Endothelial cell of umbilical vein (primary cell): ENCODE results near the gene ERBB4. TPM values are rescaled to one million over a fixed set of nuclear protein-coding genes. Genes with fewer than 3 reads are reported as not detected.

Source experiments
- BruUV-seq: library from RNA; stranded (reverse); fragments of 400-500 nt; replicated peaks from 2 replicates; lab custom pipeline; 2021; lab: Mats Ljungman, UMichigan
- CTCF ChIA-PET: fragments of 300-600, 350-600 bp; sonication (Branson Sonifier 250); formaldehyde crosslinking; loops from one replicate; lab custom pipeline; 2021; ENCODE audit warnings: antibody characterized with exemption, inconsistent platforms; lab: Charles Lee
- POLR2A ChIA-PET: fragments of 300-600, 350-600 bp; sonication (Branson Sonifier 250); formaldehyde crosslinking; loops from one replicate; lab custom pipeline; 2021; ENCODE audit warnings: antibody characterized with exemption, inconsistent platforms; lab: Charles Lee
- DNase-seq: peaks from one replicate; pipeline ENCODE4 v3.0.0-alpha.2; 2011; ENCODE audit warnings: low read depth, low spot score
- FAIRE-seq: peaks from 2 replicates; lab custom pipeline; 2011; peaks lifted over from hg19 to GRCh38; lab: Jason Lieb, UNC
- H2AFZ ChIP-seq: 2 replicates; pipeline ENCODE4 v1.6.0; 2012; ENCODE audit warnings: low read depth, low read length, control low read depth, inconsistent platforms
- H3K27ac ChIP-seq: 2 replicates; pipeline ENCODE4 v1.5.1; 2011; ENCODE audit warnings: low read depth, mild to moderate bottlenecking, control low read depth, low read length, moderate library complexity; ENCODE audit not compliant: insufficient read depth
- H3K27me3 ChIP-seq, 2 experiments: 2 replicates each; pipeline versions ENCODE4 v1.6.0 to v1.6.1; 2011; ENCODE audit warnings: low read length in 2 of 2, mixed read lengths in 1 of 2; ENCODE audit not compliant: control insufficient read depth in 2 of 2, insufficient read depth in 2 of 2
- H3K36me3 ChIP-seq, 2 experiments: 2 replicates in 1 of 2; 3 replicates in 1 of 2; pipeline ENCODE4 v1.5.1; 2011; ENCODE audit warnings: low read length in 2 of 2, mild to moderate bottlenecking in 1 of 2, moderate library complexity in 1 of 2; ENCODE audit not compliant: control insufficient read depth in 2 of 2, insufficient read depth in 2 of 2; ENCODE audit errors: extremely low read depth in 1 of 2
- H3K4me1 ChIP-seq: 3 replicates; pipeline ENCODE4 v1.5.1; 2011; ENCODE audit warnings: mild to moderate bottlenecking, low read length; ENCODE audit not compliant: control insufficient read depth, insufficient read depth; ENCODE audit errors: extremely low read depth
- H3K4me2 ChIP-seq: 2 replicates; pipeline ENCODE4 v1.6.1; 2011; ENCODE audit warnings: low read length, control low read depth, mixed read lengths; ENCODE audit not compliant: insufficient read depth
- H3K4me3 ChIP-seq, 3 experiments: fragments of 200-600 bp in 1 of 3; sonication (generic), shearing (Covaris generic) in 1 of 3; replicated peaks in 1 of 3; 2 replicates each; pipeline ENCODE4 v1.5.1; 2011 to 2016; ENCODE audit warnings: control low read depth in 3 of 3, low read length in 3 of 3, mild to moderate bottlenecking in 2 of 3, inconsistent platforms in 1 of 3, low read depth in 1 of 3, moderate library complexity in 1 of 3; ENCODE audit not compliant: insufficient read depth in 1 of 3
- H3K79me2 ChIP-seq: 2 replicates; pipeline ENCODE4 v1.6.0; 2012; ENCODE audit warnings: low read length, inconsistent platforms; ENCODE audit not compliant: control insufficient read depth, insufficient read depth
- H3K9ac ChIP-seq: replicated peaks from 2 replicates; pipeline ENCODE3; 2011; ENCODE audit warnings: low read length, control low read depth; ENCODE audit not compliant: insufficient read depth; ENCODE audit errors: extremely low read depth
- H3K9me1 ChIP-seq: replicated peaks from 3 replicates; pipeline ENCODE4 v1.6.0; 2011; ENCODE audit warnings: mild to moderate bottlenecking, low read length; ENCODE audit not compliant: control insufficient read depth, insufficient read depth; ENCODE audit errors: extremely low read depth
- H3K9me3 ChIP-seq: replicated peaks from 2 replicates; pipeline ENCODE4 v1.5.1; 2012; ENCODE audit warnings: low read length, inconsistent platforms; ENCODE audit not compliant: control insufficient read depth, insufficient read depth
- H4K20me1 ChIP-seq: replicated peaks from 2 replicates; pipeline ENCODE3; 2011; ENCODE audit warnings: mild to moderate bottlenecking, low read length; ENCODE audit not compliant: control insufficient read depth, insufficient read depth; ENCODE audit errors: extremely low read depth
- CTCF ChIP-seq, 2 donors: IDR thresholded peaks; 1 replicate in 1 of 2; 2 replicates in 1 of 2; pipeline ENCODE4 v1.5.1; 2011; ENCODE audit warnings: low read length in 2 of 2, mild to moderate bottlenecking in 2 of 2, moderate library complexity in 2 of 2, control low read depth in 1 of 2, inconsistent platforms in 1 of 2, low read depth in 1 of 2; ENCODE audit not compliant: insufficient read depth in 1 of 2; ENCODE audit errors: extremely low read depth in 1 of 2
- EZH2 ChIP-seq: IDR thresholded peaks from 2 replicates; pipeline ENCODE4 v1.6.1; 2012; ENCODE audit warnings: borderline replicate concordance, low read depth, mild to moderate bottlenecking, moderate library complexity, low read length, inconsistent platforms; ENCODE audit not compliant: severe bottlenecking
- FOS ChIP-seq: IDR thresholded peaks from 2 replicates; pipeline ENCODE4 v1.6.1; 2011; ENCODE audit warnings: mild to moderate bottlenecking, low read length, moderate library complexity, borderline replicate concordance; ENCODE audit not compliant: insufficient read depth
- GATA2 ChIP-seq: IDR thresholded peaks from 2 replicates; pipeline ENCODE4 v1.7.0; 2011; ENCODE audit warnings: low read depth, mild to moderate bottlenecking, moderate library complexity, mixed read lengths, low read length; ENCODE audit not compliant: insufficient read length, insufficient read depth
- JUN ChIP-seq: IDR thresholded peaks from 2 replicates; pipeline ENCODE4 v1.6.1; 2011; ENCODE audit warnings: borderline replicate concordance, low read depth; ENCODE audit not compliant: insufficient read length, insufficient read depth
- MAX ChIP-seq: IDR thresholded peaks from 2 replicates; pipeline ENCODE4 v1.6.1; 2011; ENCODE audit not compliant: insufficient read depth, insufficient read length
- MYC ChIP-seq: IDR thresholded peaks from one replicate; pipeline ENCODE4 v1.6.1; 2011; ENCODE audit warnings: mild to moderate bottlenecking, low read depth, low read length
- POLR2A ChIP-seq: IDR thresholded peaks from 2 replicates; pipeline ENCODE4 v1.6.1; 2012; ENCODE audit warnings: low read depth, mild to moderate bottlenecking, control low read depth, low read length
- POLR2AphosphoS5 ChIP-seq: IDR thresholded peaks from 2 replicates; pipeline ENCODE4 v1.6.1; 2012; ENCODE audit warnings: low read depth, mild to moderate bottlenecking, control low read depth, low read length, moderate library complexity; ENCODE audit not compliant: insufficient read depth
- dilution Hi-C: fragments of 300-500 bp; cut with MboI; formaldehyde crosslinking; loops from one replicate; pipeline ENCODE4 v1.15.0; 2019; ENCODE audit warnings: low sequenced_read_pairs; ENCODE audit not compliant: extremely low pct_ligation_motif_present
- intact Hi-C: fragments of 100-400 bp; cut with micrococcal nuclease; formaldehyde crosslinking; loops from one replicate; pipeline ENCODE4 v1.10.0; 2022
- polyA plus RNA-seq, 4 experiments: library from polyadenylated mRNA; depleted of rRNA in 3 of 4; stranded (reverse) in 3 of 4; unstranded in 1 of 4; fragments of >200 nt; gene quantifications; 2 replicates each; pipeline versions ENCODE4 v1.2.1 to v1.2.3, GENCODE V29; 2011 to 2012; ENCODE audit warnings: missing spikeins in 1 of 4
- total RNA-seq: library from RNA; stranded (reverse); gene quantifications from 2 replicates; pipeline ENCODE4 v1.2.3, GENCODE V29; 2021

The ERBB4 gene
- total and polyA plus RNA-seq, 2 donors (not counting 3 experiments of a cell fraction or from before 2014, with no cell fraction given), result 0.01 to 0.27 TPM

GRCh38 chr2:211793690-211794089 lies 744.9 kb downstream of the ERBB4 start:
- ChIA-PET CTCF (no interaction called here), POLR2A (no interaction called here)
- H4K20me1 ChIP-seq, result no peaks in the 10 kb centered on the region
- H3K4me1 ChIP-seq, result no peaks in the 10 kb centered on the region
- no peak for TF ChIP-seq CTCF (IDR thresholded peaks at IDR 0.05; ENCODE audit: extremely low read depth in 1 of 2, insufficient read depth in 1 of 2, low read depth in 1 of 2, low read length in 2 of 2)
- TF ChIP-seq MYC, result no peak
- TF ChIP-seq POLR2A, result no peak
- no peak for TF ChIP-seq GATA2
- dilution Hi-C loops, result no loop called here
- no peaks in the 10 kb centered on the region for H3K9me1 ChIP-seq
- H3K9me3 ChIP-seq, result no peaks in the 10 kb centered on the region
- no peak for FAIRE-seq
- no peak for DNase-seq
- no peaks in the 10 kb centered on the region for H3K79me2 ChIP-seq
- no peaks in the 10 kb centered on the region for H3K27me3 ChIP-seq
- H3K9ac ChIP-seq, result no peak overlapping the region
- no peak overlapping the region for H3K4me3 ChIP-seq
- no peak overlapping the region for H3K4me2 ChIP-seq
- no TSS peak for BruUV-seq
- no peak overlapping the region for H2AFZ ChIP-seq
- no peaks in the 10 kb centered on the region for H3K36me3 ChIP-seq
- intact Hi-C loops, result no loop called here
- H3K27ac ChIP-seq, result no peak overlapping the region

GRCh38 chr2:211789982-211790381 lies 748.6 kb downstream of the ERBB4 start:
- DNase-seq, result no peak
- no peak overlapping the region for H3K27ac ChIP-seq
- CTCF ChIA-PET, result interaction anchor here (1.3 kb wide), 1 partner anchor 18 kb away, joined by 3 read pairs; no protein-coding TSS in a partner anchor

More at GRCh38 chr2:211789982-211790381, 748.6 kb downstream of the ERBB4 start:
- intact Hi-C loops (no loop called here), dilution Hi-C loops (no loop called here)
- Histone ChIP-seq H3K9me3 (no peaks in the 10 kb centered on the region), H3K36me3 (no peaks in the 10 kb centered on the region), H4K20me1 (no peaks in the 10 kb centered on the region), H2AFZ (no peak overlapping the region), H3K4me2 (no peak overlapping the region), H3K27me3 (no peaks in the 10 kb centered on the region), H3K4me1 (no peaks in the 10 kb centered on the region), H3K4me3 (no peak overlapping the region), H3K79me2 (no peaks in the 10 kb centered on the region), H3K9ac (no peak overlapping the region), H3K9me1 (no peaks in the 10 kb centered on the region)
- TF ChIP-seq JUN (no peak), CTCF (IDR thresholded peaks at IDR 0.05; ENCODE audit: extremely low read depth in 1 of 2, insufficient read depth in 1 of 2, low read depth in 1 of 2, low read length in 2 of 2) (no peak), POLR2A (no peak), EZH2 (no peak), GATA2 (no peak), MAX (no peak), MYC (no peak), POLR2AphosphoS5 (no peak), FOS (no peak)
- no peak for FAIRE-seq
- BruUV-seq, result no TSS peak
- POLR2A ChIA-PET, result no interaction called here
